ENCODE measurements around the gene PLXNA4.

PLXNA4 gene

GRCh38 chr7:132182992-132183391 is 393.3 kb downstream of the PLXNA4 start:
- Histone ChIP-seq H3K79me2 (ENCODE audit: insufficient read depth, low read length) (no peaks in the 10 kb centered on the region), H3K4me2 (ENCODE audit: low read length) (no peak overlapping the region), H3K9me3 (ENCODE audit: low read length) (no peaks in the 10 kb centered on the region), H3K4me1 (ENCODE audit: insufficient read depth, low read length, severe bottlenecking) (no peaks in the 10 kb centered on the region), H3K9ac (ENCODE audit: low read length) (no peak overlapping the region), H2AFZ (ENCODE audit: low read length) (no peak overlapping the region), H3K27ac (ENCODE audit: low read depth, low read length, poor library complexity, severe bottlenecking) (no peak overlapping the region), H4K20me1 (ENCODE audit: insufficient read depth, low read length) (no peaks in the 10 kb centered on the region), H3K27me3 (ENCODE audit: insufficient read depth, low read length) (no peaks in the 10 kb centered on the region), H3K4me3 (ENCODE audit: low read depth, low read length, poor library complexity, severe bottlenecking) (no peak overlapping the region), H3F3A (ENCODE audit: insufficient read depth, low read length) (no peaks in the 10 kb centered on the region), H3K36me3 (ENCODE audit: insufficient read depth, low read length) (no peaks in the 10 kb centered on the region), H3K9me2 (ENCODE audit: low read depth, low read length) (no peaks in the 10 kb centered on the region)
- TF ChIP-seq CTCF (IDR thresholded peaks at IDR 0.05; ENCODE audit: low read length) (no peak), EZH2 (IDR thresholded peaks at IDR 0.05; ENCODE audit: borderline replicate concordance, low read length) (no peak)

DNA sequence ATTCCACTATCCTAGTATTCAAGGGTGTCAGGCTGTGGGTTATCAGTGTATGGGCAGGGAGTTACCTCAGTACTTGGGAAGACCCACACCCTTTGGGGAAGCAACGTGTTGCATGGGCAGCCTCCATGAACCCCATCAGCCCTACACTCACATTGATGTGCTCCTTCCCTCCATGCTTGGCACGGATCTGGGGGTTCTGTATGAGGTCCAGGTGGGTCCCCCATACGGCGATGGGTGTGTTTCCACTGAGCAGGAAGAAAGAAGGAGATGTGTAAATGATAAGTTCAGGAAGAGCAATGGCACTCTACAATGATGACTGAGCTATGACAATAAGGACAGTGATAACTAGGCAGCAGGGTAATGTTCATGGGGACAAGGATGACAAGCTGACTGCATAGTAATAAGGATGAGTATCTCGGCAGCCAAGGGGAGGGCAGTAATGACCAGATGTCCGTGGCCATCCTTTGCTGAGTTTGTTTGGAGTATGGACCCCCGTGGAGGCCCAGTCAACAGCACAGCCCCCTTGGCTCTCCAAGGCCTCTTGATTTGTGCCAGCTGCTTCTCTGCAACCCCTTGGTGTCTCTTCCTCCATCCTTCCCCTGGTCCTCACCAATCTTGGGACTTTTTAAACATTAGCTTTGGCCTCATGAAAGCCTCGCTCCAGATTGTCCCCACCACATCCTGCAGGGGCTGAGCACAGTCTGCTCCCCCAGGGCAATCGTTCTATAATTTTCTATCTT is 394.2 kb downstream of the PLXNA4 start:
- Histone ChIP-seq H3K4me1 (ENCODE audit: insufficient read depth, low read length, severe bottlenecking) (no peaks in the 10 kb centered on the region), H2AFZ (ENCODE audit: low read length) (no peak overlapping the region), H3K9me2 (ENCODE audit: low read depth, low read length) (no peaks in the 10 kb centered on the region), H3K27me3 (ENCODE audit: insufficient read depth, low read length) (no peaks in the 10 kb centered on the region), H3F3A (ENCODE audit: insufficient read depth, low read length) (no peaks in the 10 kb centered on the region), H3K9ac (ENCODE audit: low read length) (no peak overlapping the region), H3K9me3 (ENCODE audit: low read length) (no peaks in the 10 kb centered on the region), H3K36me3 (ENCODE audit: insufficient read depth, low read length) (no peaks in the 10 kb centered on the region), H3K27ac (ENCODE audit: low read depth, low read length, poor library complexity, severe bottlenecking) (no peak overlapping the region), H3K4me3 (ENCODE audit: low read depth, low read length, poor library complexity, severe bottlenecking) (no peak overlapping the region), H4K20me1 (ENCODE audit: insufficient read depth, low read length) (no peaks in the 10 kb centered on the region), H3K4me2 (ENCODE audit: low read length) (no peak overlapping the region), H3K79me2 (ENCODE audit: insufficient read depth, low read length) (no peaks in the 10 kb centered on the region)
- TF ChIP-seq EZH2 (IDR thresholded peaks at IDR 0.05; ENCODE audit: borderline replicate concordance, low read length) (no peak), CTCF (IDR thresholded peaks at IDR 0.05; ENCODE audit: low read length) (no peak)

GRCh38 chr7:132181371-132181770 is 394.9 kb downstream of the PLXNA4 start:
- Histone ChIP-seq H4K20me1 (ENCODE audit: insufficient read depth, low read length) (no peaks in the 10 kb centered on the region), H3K4me3 (ENCODE audit: low read depth, low read length, poor library complexity, severe bottlenecking) (no peak overlapping the region), H2AFZ (ENCODE audit: low read length) (no peak overlapping the region), H3K36me3 (ENCODE audit: insufficient read depth, low read length) (no peaks in the 10 kb centered on the region), H3F3A (ENCODE audit: insufficient read depth, low read length) (no peaks in the 10 kb centered on the region), H3K9ac (ENCODE audit: low read length) (no peak overlapping the region), H3K4me1 (ENCODE audit: insufficient read depth, low read length, severe bottlenecking) (no peaks in the 10 kb centered on the region), H3K9me3 (ENCODE audit: low read length) (no peaks in the 10 kb centered on the region), H3K27me3 (ENCODE audit: insufficient read depth, low read length) (no peaks in the 10 kb centered on the region), H3K27ac (ENCODE audit: low read depth, low read length, poor library complexity, severe bottlenecking) (no peak overlapping the region), H3K9me2 (ENCODE audit: low read depth, low read length) (no peaks in the 10 kb centered on the region), H3K79me2 (ENCODE audit: insufficient read depth, low read length) (no peaks in the 10 kb centered on the region), H3K4me2 (ENCODE audit: low read length) (no peak overlapping the region)
- TF ChIP-seq CTCF (IDR thresholded peaks at IDR 0.05; ENCODE audit: low read length) (no peak), EZH2 (IDR thresholded peaks at IDR 0.05; ENCODE audit: borderline replicate concordance, low read length) (no peak)
